ENCODE data around the gene ABCB10.
A peak's percentile ranks its signal among the peaks of the same experiment; 100 is the strongest.
"Not testable (repeated sequence)": the region's sequence is repeated elsewhere in the genome, so short reads cannot be mapped to it uniquely, and the experiment has no call there.

The ABCB10 gene

DNA sequence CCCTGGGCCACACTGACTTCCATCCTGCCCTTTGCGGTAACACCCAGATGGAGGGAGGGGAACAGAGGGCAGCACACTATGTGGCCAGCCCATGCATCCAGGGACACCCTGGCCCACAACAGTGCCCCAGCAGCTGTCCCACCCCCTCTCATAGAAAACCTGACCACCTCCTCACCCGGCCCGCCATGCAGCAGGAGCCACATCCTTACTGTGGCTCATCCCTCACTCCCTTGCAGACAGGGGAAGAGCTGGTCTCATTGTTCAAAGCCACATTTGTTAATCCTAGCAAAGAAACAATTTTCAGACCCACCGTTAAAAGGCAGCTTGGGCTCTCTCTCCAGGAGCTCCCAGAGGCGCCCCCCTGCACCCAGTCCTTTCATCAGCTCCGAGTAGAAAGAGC lies 27.2 kb downstream of the ABCB10 start:
- no peak for DNase-seq

DNA sequence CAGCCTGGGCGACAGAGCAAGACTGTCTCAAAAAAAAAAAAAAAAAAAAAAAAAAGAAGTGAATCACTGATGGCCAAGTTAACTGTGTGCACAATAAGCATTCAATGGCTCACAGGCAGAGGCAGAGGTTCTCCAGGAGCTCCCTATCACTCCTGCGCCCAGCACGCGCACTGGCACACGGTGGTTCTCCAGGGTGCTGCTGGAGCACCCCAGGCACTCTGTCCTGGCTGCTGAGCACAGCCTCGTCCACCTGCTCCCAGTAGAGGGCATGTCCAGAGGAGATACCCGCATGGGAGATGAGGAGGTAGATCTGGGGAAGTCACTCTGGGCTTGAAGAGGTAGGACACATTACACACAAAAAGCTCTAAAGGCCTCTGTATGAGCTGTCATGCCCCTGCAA lies 28.9 kb downstream of the ABCB10 start:
- DNase-seq: no peak

DNA sequence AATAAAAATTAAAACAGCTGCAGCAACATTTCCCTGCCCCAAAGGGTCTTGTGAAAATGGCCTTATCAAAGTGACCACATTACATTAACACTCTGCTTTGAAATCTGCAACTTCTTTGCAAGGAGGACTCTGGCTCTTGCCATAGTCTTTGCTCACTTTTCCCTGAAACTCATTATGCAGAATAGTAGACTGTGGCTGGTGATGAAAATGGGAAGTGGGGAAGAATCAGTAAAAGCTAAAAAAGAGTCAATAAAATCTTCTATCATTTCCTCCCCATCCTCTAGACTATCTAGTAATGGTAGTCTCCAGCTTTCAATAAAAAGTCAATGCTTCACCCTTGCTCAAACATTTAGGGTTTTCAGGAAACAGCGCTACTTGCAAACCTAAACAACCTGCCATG lies 31.8 kb downstream of the ABCB10 start:
- DNase-seq: no peak

DNA sequence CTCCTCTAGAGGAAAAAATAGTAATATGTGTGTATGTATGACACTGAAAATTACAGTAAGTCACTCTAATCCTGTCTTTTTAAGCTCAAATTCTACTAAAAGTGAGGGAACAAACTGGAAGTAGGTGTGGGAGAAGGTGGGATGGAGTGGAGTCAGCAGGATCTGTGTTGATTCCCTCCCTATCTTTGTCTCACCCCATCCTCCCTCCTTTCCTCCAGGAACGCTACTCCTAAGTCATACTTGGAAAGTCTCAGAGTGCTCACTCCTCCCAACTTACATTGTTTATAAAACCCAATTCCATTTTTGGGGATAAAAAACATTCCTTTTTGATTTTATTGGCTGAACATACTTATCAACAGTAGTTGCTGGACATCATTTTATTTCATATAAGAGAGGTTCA lies 35.5 kb downstream of the ABCB10 start:
- no peak for DNase-seq

DNA sequence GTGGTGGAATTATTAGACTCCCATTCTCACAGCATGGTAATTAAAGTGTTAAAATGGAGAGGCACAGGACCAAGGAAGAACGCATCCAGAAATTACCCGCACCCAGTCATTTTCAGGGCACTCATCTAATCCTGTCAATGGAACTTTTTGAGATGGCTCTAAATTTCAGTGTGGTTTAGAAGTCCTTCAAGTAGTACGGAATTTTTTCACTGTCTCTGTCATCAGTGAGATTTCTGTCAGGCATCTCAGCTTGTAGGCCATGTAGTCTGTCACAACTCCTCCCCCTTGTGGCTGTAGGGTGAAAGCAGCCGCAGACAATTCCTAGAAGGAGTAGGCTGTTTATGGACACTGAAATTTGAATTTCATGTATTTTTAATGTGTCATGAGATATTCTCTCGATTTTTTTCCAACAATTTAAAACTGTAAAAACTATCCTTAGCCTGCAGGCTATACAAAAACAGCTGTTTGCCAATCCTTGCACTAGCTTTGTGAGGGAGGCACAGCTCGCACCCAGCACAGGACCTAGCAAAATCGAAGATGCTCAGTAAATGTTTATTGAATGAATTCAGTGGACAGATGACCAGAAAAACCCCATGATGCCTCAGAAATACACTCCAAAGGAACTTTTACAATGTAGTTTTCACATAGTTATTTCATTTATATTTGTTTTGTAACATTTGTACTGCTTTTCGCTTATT lies 43.8 kb downstream of the ABCB10 start:
- peak; percentile 73 for DNase-seq

- DNase-seq: not testable (repeated sequence)
These were observed 46.9 kb downstream of the ABCB10 start for GRCh38 chr1:229511625-229512024.

DNA sequence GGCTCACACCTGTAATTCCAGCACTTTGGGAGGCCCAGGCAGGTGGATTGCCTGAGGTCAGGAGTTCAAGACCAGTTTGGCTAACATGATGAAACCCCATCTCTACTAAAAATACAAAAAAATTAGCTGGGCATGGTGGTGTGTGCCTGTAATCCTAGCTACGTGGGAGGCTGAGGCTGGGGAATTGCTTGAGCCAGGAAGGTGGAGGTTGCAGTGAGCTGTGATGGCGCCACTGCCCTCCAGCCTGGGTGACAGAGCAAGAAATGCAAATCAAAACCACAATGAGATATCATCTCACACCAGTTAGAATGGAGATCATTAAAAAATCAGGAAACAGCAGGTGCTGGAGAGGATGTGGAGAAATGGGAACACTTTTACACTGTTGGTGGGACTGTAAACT lies 47.3 kb downstream of the ABCB10 start:
- not testable (repeated sequence) for DNase-seq

DNA sequence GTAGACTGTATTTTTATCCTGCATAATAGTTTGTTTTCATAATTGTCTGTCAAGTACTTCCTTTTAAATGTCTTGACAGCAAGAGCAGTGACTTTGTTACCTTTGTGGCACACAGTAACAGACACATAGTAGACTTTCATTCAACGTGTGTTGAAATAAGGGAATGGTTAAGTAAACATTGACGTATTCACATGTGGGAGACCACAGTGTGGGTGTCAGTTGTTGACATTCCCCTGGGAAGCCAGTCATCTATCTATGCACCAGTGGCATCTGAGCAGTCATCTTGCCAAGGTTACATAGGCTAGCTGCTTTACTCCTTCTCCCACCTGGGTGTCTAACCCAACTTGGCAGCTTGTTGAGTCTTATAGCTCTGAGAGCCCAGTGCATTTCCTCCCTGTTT lies 48.9 kb downstream of the ABCB10 start:
- no peak for DNase-seq

DNA sequence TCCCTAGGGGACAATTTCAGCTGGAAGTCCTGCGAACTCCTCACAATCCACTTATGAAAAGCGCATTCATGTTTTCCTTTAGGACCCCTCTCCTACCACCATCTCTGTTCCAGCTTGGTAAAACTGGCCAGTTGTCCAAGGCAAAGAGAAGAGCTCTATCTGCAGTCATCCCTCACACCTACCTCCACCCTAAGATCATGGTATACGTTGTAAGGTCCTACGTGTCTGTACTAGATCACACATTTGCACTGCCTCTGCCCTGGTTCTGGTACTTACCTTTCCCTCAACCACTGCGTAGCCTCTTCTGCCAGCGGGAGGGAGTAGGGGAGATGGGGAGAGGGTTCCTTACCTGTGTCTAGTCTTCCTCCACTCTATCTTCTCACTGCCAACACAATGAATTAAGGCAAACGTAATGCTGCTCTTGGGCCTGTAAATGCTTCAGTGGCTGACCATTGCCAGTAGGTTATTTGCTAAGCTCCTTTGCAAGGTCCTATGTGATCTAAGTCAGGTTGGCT lies 49.6 kb downstream of the ABCB10 start:
- DNase-seq: no peak

DNA sequence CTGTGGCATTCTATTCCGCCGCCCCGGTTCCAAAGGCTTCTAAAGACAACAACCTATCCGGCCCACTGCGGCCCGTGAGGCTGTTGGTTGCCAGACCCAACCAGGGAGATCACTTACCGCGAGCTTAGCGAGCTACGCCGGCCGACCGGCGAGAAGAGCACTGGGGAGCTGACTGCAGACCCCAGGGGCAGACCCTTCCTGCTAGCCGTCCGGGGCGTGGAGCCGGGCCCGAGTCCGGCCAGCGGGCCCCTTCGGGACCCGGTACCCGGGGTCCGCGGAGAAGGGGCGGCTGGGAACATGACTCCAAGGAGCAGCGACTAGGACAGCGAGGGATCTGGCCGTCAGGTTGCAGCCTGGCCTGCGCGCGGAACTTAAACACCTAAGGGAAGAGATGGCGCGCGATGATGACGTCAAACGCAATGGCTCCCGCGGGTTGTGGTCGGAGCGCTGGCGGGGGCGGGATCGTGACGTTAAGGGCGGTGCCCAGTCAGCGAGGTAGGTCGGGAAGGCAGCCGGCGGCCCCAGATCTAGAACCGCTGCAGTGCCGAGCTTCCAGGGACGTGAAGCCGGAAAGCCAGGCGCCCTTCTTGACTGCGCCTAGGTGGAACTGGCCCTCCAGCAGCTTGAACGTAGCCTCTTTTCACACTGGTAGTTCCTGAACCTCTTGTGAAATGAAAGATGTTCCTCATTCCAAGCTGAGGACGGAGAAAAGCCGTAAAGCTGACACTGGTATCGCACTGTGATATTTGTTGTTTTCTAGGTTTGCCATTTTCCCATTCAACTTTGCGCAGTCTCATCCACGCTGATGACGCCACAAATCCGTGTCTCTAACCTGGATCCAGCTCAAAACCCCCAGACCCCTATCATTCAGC lies 50.3 kb downstream of the ABCB10 start, which contains the start of gene NUP133:
NUP133 (minus strand) TSS at position 391 of the 872 bp plus-strand sequence; CDS start at position 299, 92 bp downstream.
- peak; percentile 99 for DNase-seq

- DNase-seq: no peak
These were observed 51.0 kb downstream of the ABCB10 start for GRCh38 chr1:229507502-229507901.

- DNase-seq: no peak
These were observed 51.9 kb downstream of the ABCB10 start for GRCh38 chr1:229506633-229507032.

GRCh38 chr1:229495782-229496181 lies 62.7 kb downstream of the ABCB10 start:
- no peak for DNase-seq

DNA sequence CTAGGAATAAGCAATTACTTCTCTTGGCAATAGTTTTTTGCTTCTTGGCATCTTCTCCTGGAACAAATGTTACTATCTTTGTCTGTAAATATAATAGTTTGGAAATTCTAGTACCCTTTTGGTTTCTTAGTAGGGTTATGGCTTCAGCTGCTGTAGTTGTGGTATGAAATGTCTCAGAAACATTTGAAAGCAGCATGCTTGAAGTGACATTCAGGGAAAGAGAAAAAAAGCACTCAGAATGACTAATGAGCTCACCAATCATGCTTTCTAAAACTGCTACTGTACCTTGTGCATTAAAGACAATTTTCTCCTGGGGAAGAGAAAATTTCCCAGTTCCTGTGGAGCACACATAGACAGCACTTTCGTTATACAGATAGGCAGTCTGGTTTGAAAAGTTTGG lies 71.3 kb downstream of the ABCB10 start:
- DNase-seq: no peak

GRCh38 chr1:229485318-229485717 lies 73.2 kb downstream of the ABCB10 start:
- DNase-seq: no peak

GRCh38 chr1:229482511-229482910 lies 76.0 kb downstream of the ABCB10 start:
- DNase-seq: no peak

GRCh38 chr1:229480495-229480894 lies 78.0 kb downstream of the ABCB10 start:
- no peak for DNase-seq

GRCh38 chr1:229479660-229480399 lies 78.7 kb downstream of the ABCB10 start:
- no peak for DNase-seq

- no peak for DNase-seq
These were observed 79.7 kb downstream of the ABCB10 start for GRCh38 chr1:229478852-229479251.

GRCh38 chr1:229475859-229476258 lies 82.6 kb downstream of the ABCB10 start:
- DNase-seq: not testable (repeated sequence)

DNA sequence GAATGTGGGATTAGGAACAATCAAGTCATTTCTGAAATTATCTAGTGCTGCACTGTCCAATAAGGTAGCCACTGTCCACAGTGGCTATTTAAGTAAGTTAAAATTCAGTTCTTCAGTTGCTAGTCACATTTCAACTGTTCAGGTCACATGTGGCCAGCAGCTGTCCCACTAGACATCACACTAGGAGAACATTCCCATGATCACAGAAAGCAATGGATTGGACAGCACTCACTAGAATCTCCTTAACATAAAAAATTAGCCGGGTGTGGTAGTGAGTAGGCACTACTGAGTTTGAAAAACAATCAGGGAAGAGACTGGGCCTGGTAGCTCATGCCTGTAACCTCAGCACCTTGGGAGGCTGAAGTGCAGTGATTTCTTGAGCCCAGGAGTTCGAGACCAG lies 84.0 kb downstream of the ABCB10 start:
- no peak for DNase-seq

DNA sequence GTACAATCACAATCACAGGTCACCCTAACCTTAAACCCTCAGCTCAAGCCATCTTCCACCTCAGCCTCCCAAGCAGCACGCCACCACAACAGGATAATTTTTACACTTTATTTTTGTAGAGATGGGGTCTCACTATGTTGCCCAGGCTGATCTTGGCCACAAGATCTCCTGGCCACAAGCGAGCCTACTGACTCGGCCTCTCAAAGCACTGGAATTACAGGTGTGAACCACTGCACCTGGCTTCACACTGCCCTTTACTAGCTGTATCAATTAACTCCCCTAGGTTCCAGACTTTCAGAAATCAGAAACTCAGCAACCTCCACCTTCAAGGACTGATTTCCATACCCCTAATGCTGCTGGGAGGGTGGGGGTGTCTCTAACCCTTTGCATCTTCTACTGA lies 87.3 kb downstream of the ABCB10 start:
- no peak for DNase-seq

GRCh38 chr1:229470406-229471043 lies 88.0 kb downstream of the ABCB10 start:
- no peak for DNase-seq

Data from CD4-positive, alpha-beta T cell treated with Interleukin-17A for 4 hours (primary cell).